NCI-H1417 (cell line): Measurements from ENCODE around the gene RBL2.
"Not testable (repeated sequence)": the region's sequence is repeated elsewhere in the genome, so short reads cannot be mapped to it uniquely, and the experiment has no call there.

Source experiments
- DNase-seq, 3 experiments: peaks; one replicate each; lab custom pipeline; 2025; lab: John Stamatoyannopoulos, UW

Gene RBL2

DNA sequence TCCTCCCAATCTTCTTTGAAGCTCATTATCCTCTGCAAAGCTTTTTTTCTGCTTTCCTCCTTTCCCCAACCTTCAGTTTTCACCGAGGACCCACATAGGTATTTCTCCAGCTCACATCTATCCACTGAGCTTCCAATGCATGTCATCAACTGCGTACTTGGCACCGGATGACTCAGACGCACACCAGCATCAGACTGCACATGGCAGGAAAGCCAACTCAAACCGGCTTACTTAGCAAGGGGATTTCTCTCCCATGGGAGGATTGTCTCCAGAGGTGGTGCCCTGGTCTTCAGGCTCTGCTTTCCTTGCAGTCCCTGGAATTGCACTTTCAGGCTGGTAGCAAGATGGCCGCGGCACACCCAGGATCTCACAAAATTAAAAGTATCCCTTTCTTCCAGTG is 70.4 kb downstream of the RBL2 start:
- no peak for DNase-seq

DNA sequence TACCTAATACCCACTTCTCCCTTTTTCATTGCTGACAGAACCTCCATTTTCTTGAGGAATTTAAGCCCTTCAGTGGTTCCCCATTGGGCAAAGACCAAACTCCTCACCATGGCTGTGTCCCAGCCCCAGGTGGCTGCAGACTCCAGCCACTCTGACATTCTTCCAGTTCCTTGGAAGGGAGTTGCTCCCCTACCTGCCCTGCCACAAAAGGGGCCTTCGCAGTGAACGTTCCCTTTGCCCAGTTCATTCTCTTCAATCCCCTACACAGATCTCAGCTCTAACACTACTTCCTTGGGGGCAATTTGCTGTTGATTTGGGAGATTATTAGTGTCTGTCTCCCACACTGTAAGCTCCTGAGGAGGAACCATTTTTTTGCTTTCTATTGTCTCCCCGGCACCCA is 72.0 kb downstream of the RBL2 start:
- no peak for DNase-seq

DNA sequence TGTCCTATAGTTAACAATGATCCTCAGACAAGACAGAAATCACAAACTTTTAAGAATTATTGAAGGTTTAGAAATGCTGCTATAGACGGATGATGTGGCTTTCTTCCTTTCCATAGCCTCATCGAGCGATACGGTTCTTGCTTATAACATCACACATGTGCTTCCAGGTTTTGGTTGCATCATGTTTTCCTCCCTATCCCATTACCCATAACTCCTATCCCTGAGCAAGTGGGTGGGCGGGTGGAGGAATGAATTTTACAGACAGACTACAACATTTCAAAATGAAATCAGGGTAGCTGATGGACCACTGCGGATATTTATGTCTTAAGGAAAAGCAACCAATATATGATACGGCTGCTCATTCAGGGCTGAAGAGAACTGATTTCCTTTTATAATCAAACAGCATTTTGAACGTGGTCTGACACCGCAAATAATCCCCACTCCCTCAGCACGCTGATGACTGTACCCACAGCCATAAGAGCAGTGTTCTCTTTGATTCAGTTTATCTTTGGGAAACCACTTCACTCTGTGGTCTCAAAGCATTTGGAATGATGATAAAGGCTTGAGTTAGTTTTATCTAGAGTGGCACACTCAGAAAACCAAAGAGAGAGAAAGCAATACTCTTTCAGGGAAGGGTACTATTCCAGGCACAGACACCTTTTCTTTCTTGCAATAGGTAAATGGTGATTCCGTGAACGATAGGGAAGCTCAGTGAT is 73.4 kb downstream of the RBL2 start:
- peak in 1 of 3 experiments; percentile 5 for DNase-seq

DNA sequence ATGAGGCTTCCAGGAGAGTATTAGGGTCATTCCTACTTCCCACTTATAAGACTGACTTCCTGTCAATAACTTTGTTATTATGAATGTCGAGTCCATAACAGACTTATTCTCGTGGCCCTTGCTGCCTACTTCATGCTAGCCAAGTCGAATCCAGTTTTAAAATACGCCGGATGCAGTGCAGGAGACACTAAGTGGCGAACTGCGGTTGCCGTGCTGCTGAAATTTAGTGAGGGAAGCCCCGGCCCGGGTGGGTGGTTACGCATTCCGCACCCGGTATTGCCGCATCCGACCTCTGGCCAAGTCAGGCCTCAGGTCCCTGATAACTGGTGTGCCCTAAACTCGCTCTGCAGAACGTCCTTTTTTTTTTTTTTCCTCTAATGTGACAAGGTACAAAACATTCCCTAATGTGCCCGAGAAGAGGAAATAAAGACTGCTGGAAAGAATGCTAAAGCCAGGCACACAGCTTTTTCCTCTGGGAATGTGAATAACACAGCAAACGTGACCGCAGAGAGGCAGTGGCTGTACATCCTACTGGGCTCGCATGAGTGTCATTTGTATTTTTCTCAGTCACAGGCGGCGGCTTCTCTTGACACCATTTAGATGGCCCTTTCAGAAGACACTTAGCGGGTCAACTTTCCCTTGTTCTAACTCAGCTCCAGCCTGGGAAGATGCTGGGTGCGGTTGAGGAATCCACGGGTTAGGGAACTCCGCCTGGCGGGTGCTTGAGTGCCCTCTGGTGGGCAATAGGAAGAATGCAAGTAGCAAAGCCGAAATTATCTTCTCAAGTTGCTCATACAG is 75.8 kb downstream of the RBL2 start:
- DNase-seq = peak; percentile 45 to 76 (median 46)

DNA sequence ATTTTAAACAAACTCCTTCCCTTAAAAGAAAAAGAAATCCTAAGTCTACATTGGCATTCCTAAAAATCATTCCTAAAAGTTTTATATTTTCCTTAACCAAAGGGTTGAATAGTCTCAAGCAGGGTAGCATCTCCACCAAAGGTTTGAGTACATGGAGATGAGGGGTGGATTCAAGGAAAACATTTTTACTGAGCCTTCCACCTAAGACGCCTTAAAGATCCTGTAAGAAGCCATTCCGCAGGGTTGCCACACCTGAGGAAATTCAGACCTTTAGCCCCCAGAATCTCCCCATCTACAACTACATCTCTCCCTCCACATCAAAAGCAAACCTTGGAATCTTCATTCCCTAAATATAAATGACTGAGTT is 76.4 kb downstream of the RBL2 start:
- DNase-seq = peak in 1 of 3 experiments; percentile 30

DNA sequence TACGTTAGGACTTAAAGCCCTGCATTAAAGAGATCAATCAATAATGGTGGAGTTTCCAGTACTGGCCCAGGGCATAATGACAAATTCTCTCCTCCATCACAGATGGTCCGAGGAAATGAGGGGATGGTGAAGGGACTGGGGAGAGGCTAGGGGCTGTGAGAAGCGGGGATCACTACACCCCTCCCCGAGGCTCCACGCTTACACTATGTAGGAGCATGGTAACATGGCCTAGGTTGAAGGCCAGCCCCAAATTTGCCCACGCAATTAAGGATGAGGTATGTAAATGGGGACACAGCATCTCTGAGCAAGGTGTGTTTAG is 76.8 kb downstream of the RBL2 start:
- peak in 1 of 3 experiments; percentile 55 for DNase-seq

DNA sequence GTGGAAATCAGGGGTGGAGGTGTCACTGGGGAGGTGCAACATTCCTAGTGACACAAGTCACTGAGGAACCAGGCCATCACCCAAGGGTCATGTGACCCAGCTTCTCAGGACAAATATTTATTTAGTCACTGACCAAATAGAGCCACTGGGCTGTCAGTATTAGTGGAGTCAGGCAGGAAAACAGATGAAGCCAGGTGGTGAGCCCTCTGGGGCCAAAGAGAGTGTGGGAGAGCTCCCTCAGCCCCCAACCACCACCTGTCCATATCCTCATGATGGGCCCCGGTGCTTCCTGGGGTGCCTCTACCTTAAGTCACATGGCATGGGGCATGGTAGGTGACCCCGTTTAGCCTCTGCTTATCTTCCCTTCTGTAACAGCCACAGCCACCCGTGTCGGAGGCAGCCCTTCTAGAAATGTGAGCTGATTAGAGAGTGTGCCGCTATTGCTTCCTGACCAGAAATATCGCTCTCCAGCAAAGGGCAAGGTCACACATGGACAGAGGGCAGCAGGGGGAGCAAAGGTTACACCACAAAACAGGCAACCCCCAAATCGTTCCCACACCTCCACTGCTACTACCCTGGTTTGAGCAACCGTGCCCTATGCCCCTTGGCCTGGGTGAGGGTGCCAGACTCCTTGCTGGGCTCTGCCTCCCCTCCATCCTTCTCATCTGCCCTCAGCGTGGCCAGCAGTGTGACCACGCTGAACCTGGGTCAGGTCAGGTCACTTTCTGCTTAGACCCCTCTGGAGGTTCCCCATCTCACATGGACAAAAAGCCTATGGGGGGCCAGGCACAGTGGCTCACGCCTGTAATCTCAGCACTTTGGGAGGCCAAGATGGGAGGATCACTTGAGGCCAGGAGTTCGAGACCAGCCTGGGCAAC is 77.4 kb downstream of the RBL2 start:
- DNase-seq = peak in 2 of 3 experiments; percentile 55 to 78

DNA sequence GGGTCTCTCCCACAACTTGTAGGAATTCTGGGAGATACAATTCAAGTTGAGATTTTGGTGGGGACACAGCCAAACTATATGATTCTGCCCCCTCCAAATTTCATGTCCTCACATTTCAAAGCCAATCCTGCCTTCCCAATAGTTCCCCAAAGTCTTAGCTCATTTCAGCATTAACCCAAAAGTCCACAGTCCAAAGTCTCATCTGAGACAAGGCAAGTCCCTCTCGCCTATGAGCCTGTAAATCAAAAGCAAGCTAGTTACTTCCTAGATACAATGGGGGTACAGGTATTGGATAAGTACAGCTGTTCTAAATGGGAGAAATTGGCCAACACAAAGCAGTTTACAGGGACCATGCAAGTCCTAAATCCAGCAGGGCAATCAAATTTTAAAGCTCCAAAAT is 78.5 kb downstream of the RBL2 start:
- not testable (repeated sequence) for DNase-seq

DNA sequence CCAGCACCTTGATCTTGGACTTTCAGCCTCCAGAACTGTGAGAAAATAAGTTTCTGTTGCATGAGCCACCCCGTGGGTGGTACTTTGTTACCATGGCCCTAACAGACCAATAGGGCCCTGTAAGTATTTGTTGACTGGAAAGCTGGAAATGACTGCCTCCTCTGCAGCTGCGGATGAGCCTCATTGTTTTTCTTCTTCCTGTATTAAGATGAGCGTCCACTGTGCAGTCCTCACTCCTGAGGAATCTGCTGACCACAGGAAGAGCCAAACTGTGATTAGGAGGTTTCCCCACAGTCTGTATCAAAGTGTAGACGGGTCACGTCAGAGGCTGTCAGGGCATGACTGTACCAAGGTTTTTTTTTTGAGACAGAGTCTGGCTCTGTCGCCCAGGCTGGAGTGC is 81.0 kb downstream of the RBL2 start:
- DNase-seq = no peak

DNA sequence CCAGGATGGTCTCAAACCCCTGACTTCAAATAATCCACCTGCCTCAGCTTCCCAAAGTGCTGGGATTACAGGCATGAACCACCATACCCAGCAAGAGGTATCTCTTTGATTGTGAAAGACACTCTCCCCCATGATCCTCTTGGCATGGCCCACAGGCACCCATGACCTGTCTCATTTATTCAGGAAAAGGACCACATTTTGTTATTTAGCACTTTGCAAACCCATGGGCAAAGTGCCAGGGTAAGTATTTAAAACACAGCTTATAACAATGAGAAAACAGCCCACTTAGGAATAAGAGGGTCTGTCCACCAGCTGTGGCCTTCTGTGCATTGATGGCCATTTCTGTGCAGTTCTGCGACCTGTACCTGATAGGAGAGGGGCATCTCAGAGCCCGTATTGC is 81.5 kb downstream of the RBL2 start:
- peak in 1 of 3 experiments; percentile 5 for DNase-seq

DNA sequence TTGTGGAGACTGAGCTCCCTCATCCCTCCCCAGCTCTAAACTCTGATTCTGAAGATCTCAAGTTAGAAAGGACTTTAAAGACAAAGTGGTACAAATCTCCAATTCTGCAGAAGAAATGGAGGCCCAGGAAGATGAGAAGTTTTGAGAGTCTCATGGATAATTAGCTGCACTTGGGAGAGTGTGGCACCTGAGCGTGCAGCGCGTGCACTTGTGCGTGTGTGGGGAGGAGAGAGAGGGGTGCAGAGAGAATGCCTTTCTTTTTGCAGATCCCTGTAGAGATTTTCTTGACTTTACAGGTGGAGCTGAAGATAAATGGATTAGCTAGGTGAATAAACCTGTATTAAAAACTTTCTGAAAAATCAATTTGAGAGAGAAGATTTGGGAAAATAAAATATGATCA is 83.6 kb downstream of the RBL2 start:
- DNase-seq = no peak

DNA sequence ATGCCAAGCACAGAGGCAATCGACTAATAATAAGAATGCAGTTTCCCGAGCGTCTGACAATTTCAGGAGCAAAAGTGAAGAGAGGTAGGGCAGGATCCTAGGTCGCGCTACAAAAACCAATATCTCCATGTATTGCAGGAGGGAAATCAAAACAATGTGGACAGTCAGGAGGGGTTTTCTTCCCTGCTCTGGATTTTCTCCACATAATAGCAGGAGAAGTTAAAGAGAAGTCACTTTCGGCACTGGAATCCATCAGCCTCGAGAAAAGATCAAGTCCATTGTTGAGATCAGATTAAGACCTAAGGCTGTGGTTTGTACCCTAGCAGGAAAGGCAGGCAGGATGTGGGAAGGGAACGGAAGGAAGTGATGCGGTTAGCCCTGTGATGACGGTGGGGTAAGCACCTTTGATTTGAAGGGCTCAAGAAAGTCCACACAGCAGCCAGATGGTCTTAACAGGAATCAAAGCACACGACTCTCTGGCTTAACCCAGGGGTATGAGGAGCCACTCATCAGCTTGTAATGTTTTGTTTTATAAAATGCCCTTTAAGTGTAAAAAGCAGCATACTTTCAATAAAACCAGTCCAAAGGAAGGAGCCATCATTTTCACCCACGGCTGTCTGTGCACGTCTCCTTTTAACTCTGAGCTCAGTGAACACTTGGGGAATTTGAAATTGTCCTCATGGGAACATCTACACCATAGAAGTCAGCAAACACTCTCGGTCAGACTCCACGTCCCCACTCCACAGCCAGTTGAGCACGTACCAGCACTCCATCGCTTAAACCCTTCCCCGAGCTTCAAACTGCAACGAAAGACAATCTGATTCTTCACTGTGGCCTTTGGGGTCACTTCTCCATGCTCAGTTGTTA is 84.5 kb downstream of the RBL2 start:
- DNase-seq = no peak

DNA sequence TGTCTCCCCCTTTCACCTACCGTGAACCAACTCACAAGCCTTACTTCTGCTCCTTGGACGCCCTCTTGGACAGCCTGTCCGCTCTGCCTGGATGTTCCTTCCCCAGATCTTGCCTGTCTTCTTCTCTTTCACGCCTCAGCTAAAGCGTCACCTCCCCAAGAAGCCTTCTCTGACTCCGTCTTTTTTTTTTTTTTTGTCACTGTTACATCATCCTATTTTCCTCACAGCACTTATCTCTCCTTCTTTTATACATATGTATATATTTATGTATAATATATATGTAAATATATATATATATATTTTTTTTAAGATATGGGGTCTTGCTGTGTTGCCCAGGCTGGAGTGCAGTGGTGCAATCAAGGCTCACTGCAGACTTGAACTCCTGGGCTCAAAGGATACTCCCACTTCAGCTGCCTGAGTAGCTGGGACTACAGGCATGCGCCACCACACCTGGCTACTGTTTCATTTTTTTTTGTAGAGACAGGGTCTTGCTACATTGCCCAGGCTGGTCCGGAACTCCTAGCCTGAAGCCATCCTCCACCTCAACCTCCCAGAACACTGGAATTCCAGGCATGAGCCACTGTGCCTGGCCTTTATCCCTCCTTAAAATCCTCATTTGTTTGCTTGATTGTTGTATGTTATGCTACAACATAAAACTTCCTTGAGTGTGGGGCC is 85.3 kb downstream of the RBL2 start:
- no peak for DNase-seq

DNA sequence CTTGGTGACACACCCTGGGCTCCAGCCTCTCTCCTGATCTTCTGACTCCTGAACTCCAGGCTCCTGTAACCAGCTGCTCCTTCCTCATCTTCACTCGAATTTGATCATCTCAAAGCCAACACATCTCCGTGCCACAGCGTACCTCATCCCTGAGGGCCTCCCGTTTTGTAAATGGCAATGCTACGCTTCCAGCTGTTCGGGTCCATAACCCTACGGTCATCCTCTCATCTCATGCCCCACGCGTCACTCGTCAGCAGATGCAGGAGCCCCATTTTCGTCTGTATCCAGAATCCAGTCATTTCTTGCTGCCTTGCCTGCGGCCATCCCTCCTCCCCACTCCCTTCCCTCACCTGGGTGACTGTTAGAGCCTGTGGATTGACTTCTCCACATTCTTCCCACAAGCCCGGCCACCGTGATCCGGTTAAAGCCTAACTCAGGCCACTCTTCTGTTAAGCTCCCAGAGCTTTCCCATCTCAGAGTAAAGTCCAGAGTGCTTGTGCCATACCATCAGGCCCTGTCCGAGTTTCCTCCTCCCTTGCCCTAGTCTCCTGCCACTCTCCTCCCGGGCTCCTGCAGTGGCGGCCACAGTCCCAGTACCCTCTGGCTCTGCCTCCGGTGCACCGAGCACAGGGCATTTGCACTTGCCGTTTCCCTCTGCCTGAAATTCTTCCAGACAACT is 89.0 kb downstream of the RBL2 start:
- no peak for DNase-seq

DNA sequence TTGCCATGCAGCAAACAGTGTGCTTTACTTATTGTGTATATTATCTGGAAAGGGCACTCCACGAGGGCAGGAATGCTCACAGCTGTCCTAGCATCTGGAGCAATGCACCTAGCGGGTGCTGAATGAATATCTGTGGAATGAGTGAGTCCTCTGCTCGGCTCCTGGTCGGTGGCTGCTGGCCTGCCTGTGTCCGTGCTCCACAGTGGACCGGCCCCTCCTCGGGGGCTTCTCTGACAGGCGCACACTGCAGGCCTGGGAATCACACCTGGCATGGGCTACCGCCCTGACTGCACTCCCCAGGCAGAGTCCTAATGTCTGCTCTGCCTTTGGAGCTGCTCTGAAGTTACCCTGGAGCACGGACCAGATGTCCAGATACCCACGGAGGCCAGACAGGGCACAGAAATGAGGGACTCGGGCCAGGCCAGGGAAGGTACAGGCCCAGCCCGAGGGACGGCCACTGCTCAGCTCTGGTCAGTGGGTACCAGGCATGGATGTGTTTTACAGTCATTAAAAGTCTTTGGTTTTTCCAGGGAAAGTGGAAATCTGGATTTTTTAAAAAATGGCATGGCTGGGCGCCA is 89.8 kb downstream of the RBL2 start:
- DNase-seq = no peak

DNA sequence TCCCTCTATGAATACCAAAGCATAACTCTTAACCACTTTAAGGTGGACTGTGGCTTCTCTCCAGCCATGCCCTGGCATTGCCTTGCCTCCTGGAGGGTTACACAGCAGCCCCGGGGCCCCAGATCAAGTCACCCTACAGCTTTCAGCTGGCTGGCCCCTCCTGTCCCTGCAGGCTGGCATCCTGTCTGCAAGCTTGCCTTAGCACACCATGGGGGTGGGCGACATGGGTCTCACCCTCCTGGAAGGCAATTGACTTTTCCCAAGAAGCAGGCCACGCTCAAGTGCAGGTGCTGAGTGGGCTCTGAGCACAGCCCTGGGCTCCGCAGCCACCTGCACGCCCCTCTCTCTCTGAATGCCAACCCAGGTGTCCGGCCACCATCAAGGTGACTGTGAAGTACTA is 94.5 kb downstream of the RBL2 start:
- peak in 2 of 3 experiments; percentile 43 to 64 for DNase-seq

DNA sequence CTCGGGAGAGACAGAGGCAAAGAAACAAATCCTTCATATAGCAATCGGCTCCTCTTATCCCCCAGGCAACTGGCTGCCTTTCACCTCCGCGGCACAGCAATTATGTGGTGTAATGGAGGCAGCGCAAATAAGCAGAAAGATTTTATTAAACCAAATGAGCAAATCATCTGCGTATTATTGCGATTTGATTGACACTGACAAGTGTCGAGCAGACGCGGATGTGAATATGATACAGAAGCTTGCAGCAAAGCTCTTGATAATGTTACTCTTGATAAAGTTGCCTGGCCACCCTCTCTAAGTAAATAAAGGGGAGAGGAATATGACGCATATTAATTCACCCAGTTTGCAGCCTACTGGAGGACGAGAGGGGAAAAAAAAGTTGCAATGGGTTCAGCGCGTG is 95.2 kb downstream of the RBL2 start:
- peak in 2 of 3 experiments; percentile 74 to 92 for DNase-seq

DNA sequence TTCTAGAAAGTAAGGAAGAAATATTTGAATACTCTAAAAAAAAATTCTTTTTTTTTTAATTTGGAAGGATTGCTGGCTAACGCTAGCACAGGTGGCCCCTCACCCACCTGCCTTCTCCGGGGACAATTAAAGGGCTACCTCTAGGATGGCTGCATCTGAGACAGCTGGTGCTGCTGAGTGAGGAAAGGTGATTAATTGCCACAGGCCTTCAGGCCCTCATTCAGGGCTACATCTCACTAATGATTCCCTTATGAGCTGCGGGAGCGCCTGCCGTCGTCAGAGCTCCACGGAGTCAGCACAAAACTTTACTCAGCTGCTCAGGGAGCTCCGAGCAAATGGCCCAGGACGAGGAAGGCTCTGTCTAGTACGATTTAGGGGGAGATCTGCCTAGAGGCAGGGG is 95.8 kb downstream of the RBL2 start:
- DNase-seq = peak; percentile 2 to 95 (median 73)

DNA sequence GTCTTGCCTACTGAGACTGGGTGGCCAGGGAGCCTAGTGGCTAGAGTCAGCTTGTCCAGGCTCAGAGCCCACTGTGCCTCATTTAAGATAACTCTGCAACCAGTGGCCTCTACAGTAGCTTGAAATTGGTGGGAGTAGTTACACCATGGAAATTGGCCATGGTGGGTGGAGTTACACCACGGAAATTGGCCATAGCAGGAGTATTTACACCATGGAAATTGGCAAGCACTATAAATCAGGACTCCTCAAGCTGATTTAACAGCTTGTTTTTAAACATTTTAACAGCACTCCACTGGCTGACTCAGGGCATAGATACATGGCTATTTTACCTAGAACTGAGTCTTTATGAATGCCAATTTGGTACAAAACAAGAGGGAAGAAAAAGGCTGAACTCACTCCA is 96.5 kb downstream of the RBL2 start:
- no peak for DNase-seq

DNA sequence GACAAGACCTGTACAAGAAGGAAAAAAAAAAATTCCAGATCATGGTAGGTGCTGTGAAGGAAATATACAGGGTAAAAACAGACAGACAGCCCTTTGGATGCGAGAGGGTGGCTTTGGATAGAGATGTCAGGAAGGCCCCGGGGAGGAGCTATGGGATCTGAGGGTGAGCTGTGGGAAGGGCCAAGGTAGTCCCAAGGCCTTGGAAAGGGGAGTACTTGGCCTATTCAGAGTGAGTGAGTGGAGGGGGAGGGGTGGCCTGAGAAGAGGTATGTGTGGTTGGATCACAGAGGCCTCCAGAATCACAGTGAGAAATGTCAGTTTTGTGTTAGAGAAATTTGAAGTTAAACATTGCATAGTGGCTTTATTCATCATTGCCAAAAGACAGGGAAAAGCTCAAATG is 99.9 kb downstream of the RBL2 start:
- no peak for DNase-seq
